GM10266 (cell line): Measurements from ENCODE around the gene CAV3.

Experiments
- DNase-seq: peaks from one replicate; pipeline ENCODE4 v3.0.0; 2012; ENCODE audit errors: extremely low spot score
- TF ChIP-seq, protein P1 (sequence below): IDR thresholded peaks from 2 replicates; pipeline ENCODE4 v1.5.1; 2012; ENCODE audit warnings: mild to moderate bottlenecking, low read depth; ENCODE audit not compliant: control insufficient read depth, insufficient read depth; ENCODE audit errors: missing control alignments

CAV3 gene

DNA sequence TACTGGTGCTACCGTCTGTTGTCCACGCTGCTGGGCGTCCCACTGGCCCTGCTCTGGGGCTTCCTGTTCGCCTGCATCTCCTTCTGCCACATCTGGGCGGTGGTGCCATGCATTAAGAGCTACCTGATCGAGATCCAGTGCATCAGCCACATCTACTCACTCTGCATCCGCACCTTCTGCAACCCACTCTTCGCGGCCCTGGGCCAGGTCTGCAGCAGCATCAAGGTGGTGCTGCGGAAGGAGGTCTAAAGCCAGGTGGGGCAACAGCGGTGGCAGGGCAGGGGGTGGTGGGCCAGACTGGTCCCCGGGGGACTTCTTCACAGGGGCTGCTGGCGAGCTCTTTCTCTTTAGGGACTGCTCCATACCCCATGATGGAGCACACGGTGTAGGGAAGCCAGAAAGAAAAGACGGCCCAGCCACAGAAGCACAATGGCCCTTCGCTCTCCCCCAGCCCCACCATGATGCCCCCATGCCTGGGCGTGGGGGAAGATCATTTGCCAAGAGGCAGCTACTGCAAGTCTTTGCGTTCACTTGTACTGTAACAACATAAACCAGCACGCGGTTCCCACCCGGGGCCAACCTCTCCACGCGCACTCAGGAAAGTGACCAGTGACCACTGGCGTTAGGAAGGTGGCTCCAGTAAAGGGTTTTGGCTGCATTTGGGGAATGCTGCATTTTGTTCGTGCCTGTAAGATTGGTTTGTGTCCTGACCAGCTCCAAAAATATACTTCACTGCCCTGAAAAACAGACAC lies 12.2 kb downstream of the CAV3 start:
- TF ChIP-seq, protein P1, sequence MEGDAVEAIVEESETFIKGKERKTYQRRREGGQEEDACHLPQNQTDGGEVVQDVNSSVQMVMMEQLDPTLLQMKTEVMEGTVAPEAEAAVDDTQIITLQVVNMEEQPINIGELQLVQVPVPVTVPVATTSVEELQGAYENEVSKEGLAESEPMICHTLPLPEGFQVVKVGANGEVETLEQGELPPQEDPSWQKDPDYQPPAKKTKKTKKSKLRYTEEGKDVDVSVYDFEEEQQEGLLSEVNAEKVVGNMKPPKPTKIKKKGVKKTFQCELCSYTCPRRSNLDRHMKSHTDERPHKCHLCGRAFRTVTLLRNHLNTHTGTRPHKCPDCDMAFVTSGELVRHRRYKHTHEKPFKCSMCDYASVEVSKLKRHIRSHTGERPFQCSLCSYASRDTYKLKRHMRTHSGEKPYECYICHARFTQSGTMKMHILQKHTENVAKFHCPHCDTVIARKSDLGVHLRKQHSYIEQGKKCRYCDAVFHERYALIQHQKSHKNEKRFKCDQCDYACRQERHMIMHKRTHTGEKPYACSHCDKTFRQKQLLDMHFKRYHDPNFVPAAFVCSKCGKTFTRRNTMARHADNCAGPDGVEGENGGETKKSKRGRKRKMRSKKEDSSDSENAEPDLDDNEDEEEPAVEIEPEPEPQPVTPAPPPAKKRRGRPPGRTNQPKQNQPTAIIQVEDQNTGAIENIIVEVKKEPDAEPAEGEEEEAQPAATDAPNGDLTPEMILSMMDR: no peak
- no peak for DNase-seq

DNA sequence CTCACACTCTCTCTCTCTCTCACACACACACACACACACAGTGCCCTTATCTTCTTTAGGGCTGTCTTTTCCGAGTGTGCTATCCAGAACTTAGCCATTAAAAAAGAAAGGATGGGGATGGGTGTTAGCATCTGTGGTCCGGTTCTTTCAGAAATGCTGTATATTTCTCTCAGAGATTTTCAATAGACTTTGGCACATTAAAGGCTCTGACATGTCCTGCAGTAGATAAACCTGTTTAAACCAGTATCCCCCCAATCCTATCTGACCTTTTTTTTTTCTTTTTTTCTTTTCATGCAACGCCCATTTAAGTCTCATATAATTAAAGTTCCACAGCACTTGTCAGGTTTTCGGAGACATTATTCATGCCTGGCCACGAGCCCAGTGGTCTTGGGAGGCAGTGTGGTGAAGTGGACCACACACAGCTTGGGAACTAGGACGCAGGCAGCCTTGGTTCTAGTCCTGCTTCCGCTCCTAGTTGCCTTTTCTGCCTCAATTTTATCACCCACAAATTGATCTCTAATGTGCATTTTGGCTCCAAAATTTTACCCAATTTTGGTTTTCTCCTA lies 13.3 kb downstream of the CAV3 start:
- DNase-seq: no peak
- TF ChIP-seq, protein P1: no peak

DNA sequence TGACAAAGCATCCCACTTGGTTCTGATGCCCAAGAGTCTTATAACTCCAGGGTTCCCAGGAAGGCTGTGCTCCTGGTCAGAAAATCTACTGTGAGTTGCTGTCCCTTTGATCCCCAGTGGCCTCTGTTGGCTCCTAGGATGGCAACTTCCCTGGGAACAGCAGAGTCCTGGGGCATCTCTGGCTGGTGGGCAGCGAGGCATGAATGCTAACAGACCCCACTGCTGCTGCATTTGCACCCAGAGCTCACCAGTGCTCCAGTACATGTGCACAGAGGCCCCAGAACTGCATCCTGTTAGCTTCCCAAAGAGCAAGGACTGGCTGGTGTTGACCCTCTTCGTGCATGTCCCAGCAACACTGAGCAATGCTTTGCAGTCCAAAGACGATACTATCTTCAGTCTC lies 15.7 kb downstream of the CAV3 start:
- TF ChIP-seq, protein P1: no peak
- DNase-seq: no peak

DNA sequence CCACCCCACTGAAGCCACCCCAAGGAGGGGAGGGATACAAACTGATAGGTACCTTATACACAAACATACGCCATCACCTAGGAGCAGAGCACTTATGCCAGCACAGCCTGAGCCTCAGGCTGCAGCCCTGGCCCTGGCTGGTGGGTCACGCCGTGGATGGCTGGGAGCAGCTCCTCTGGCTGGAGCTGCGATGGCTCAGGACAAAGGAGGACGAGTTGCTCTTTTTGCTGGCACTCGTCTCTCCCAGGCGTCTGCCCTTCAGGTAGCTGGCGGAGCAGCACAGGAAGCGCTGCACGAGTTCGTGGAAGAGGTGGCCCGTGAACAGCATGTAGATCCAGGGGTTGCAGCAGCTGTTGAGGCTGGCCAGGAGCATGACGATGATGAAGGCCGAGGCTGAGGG lies 19.2 kb downstream of the CAV3 start:
- TF ChIP-seq, protein P1: no peak
- DNase-seq: no peak

DNA sequence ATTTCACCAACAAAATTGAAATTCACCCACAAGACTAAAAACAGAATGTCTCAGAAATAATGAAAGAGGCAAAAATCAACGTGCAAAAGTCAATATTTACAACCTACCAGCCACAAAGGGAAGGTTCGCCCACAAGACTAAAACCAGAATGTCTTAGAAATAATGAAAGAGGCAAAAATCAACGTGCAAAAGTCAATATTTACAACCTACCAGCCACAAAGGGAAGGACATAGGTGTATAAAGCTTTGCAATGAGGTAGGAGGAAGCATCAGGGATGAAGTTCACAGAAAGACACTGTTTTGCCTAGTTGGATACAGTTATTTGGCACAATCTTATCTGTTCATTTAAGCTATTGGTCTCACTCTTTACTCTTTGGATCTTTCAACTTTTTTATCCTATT lies 21.5 kb downstream of the CAV3 start:
- TF ChIP-seq, protein P1: no peak
- no peak for DNase-seq

DNA sequence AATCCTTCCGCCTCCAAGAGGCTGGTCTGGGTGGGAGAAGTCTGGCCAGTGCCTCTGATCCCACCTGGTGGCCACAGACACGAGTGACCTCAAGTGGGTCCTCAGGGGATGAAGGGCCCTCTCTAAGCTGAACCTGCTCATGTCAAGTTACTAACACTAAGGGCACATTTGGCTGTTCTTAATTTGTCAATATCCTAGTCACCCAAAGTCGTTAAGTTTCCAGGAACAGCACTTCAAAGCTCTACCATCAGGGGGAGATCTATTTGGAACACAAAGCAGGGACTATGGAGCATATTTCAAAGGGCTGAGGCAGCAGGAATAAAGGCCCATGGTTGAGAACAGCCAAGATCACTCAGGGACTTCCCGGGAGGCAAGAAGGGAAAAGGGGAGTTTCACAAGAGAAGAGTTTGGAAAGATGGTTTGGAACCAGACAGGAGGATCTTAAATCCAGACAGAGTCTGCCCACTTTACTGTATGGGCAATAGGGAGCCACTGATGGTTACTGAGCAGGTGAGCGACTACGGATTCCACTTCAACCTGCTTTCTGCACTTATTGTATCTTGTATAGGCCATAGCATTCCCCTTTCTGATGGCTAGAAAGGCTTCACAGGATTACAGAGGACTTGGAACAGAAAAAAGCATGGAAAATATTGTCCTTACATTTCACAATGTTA lies 22.1 kb downstream of the CAV3 start:
- TF ChIP-seq, protein P1: no peak
- no peak for DNase-seq

DNA sequence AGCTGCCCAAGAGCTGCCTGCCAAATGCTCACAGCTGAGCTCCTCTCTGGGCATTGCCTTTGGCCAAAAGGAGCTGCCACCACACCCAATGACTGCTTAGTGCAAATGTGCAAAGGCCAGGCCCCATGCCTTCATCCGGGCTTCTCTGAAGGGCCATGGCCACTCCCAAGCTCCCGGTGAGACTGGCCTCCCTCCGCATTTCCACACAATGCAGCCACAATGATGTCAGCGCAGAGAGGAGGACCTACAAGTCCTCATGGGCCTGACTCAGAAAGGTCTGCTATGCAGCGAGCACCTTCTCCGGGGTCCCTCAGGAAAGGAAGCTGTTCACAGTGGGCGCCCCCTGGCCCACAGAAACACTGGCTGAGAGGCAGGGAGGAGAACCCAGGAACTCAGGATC lies 23.1 kb downstream of the CAV3 start:
- no peak for DNase-seq
- TF ChIP-seq, protein P1: no peak
